SJSA1 (cell line): ENCODE measurements around the gene CETP. TPM values are rescaled to one million over a fixed set of nuclear protein-coding genes. Genes with fewer than 3 reads are reported as not detected.
A peak's percentile ranks its signal among the peaks of the same experiment; 100 is the strongest.

Experiments
- DNase-seq, 2 experiments: peaks; one replicate each; pipeline ENCODE4 v3.0.0-alpha.2; 2015 to 2020; ENCODE audit warnings: low spot score in 2 of 2, low read depth in 1 of 2
- H3K27ac ChIP-seq: fragments of 250-450 bp; sonication (Bioruptor Pico); 2 replicates; pipeline ENCODE4 v1.5.1; 2020; ENCODE audit warnings: mild to moderate bottlenecking, moderate library complexity
- H3K27me3 ChIP-seq: fragments of 250-450 bp; sonication (Bioruptor Pico); replicated peaks from 2 replicates; pipeline ENCODE4 v1.5.1; 2020; ENCODE audit warnings: mild to moderate bottlenecking, moderate library complexity
- H3K36me3 ChIP-seq: fragments of 250-450 bp; sonication (Bioruptor Pico); 2 replicates; pipeline ENCODE4 v1.5.1; 2020; ENCODE audit warnings: mild to moderate bottlenecking
- H3K4me1 ChIP-seq: fragments of 250-450 bp; sonication (Bioruptor Pico); replicated peaks from 2 replicates; pipeline ENCODE4 v1.6.1; 2021; ENCODE audit warnings: mild to moderate bottlenecking
- H3K4me3 ChIP-seq: fragments of 250-450 bp; sonication (Bioruptor Pico); 2 replicates; pipeline ENCODE4 v1.5.1; 2020; ENCODE audit warnings: mild to moderate bottlenecking
- H3K9me3 ChIP-seq: fragments of 250-450 bp; sonication (Bioruptor Pico); replicated peaks from 2 replicates; pipeline ENCODE4 v1.5.1; 2020; ENCODE audit warnings: mild to moderate bottlenecking
- total RNA-seq: library from RNA; depleted of rRNA; stranded (reverse); fragments of >200 nt; shearing (Covaris generic); gene quantifications from 2 replicates; pipeline ENCODE4 v1.2.3, GENCODE V29; 2014; rRNA removed

The CETP gene
- 0.08 TPM in 1 of 2 replicates, not detected in the other for total RNA-seq

- Histone ChIP-seq H3K27ac (no peak within 1 kb of the TSS), H3K4me3 (no peak within 1 kb of the TSS), H3K9me3 (no peaks in the 10 kb centered on the region), H3K36me3 (no peaks in the 10 kb centered on the region), H3K27me3 (no peaks in the 10 kb centered on the region), H3K4me1 (peaks cover 15% of the 10 kb centered on the region)
- no peak for DNase-seq
Measured at GRCh38 chr16:56961851-56962281, at the start of gene CETP. Gene CETP (plus strand): TSS chr16:56961950. CDS start chr16:56961980, 30 bp downstream.

DNA sequence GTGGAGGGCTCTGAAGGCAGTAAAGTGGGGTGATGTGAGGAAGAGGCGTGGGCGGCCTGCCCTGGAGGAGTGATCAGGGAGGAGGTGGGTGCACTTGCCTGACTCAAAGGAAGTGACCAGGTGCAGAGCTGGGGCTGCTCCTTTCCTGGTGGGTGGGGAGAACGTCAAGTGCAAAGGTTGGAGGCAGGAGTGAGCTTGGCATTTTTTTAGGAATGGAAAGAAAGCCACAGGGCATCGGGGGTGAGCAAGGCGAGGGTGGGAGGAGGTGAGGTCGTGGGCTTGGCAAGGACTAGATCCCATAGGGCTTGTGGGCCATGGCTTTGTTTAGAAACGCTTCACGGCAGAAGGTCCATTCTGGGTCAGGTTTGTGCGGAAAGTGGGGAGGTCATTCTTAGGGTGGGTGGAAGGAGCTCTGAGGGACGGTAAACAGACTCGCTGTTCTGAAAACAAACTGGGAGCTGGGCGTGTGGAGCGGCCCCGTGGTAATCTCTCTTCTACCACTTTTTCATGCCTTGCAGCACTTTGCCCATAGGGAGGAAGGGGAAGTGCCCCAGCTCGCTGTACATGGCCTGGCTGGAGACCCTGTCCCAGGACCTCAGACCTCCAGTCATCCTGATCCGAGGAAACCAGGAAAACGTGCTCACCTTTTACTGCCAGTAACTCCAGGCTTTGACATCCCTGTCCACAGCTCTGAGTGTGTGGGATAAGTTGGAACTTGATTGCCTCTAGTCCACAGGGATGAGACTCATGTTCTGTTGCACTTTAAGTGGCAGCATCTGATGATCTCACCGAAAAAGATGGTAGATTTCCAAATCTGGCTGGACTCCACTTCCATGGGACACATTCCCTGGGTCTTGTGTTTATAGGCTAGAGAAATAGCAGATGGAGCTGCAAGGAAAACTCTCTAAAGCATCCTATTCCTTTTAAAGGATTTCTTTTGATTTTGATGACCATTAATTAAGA, 48.7 kb upstream of the CETP start:
- H3K27ac ChIP-seq, result no peak overlapping the region
- H3K27me3 ChIP-seq, result no peaks in the 10 kb centered on the region
- H3K9me3 ChIP-seq, result no peaks in the 10 kb centered on the region
- peaks cover 51% of the 10 kb centered on the region for H3K4me1 ChIP-seq
- H3K4me3 ChIP-seq, result no peak overlapping the region
- H3K36me3 ChIP-seq, result no peaks in the 10 kb centered on the region
- DNase-seq, result no peak

DNA sequence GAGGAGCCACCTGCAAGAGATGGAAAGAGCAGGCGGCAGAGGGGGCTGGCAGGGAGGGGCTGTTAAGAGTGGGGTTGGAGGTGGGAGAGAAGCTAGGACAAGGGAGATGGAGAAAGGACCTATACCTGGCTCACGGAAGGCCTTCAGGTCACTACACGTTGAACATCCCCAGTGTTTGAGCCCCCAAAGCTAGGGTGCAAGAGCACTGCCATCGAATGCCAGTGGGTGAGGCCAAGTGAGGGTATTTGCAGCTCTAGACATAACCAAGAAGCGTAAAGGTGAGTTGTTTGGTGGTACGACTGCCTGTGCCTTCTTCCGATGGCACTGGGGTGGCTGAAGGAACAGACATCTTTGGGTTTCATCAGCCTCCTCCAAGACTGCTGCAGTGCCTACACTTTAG, 46.9 kb upstream of the CETP start:
- Histone ChIP-seq H3K4me3 (no peak overlapping the region), H3K27ac (no peak overlapping the region), H3K27me3 (no peaks in the 10 kb centered on the region), H3K9me3 (no peaks in the 10 kb centered on the region), H3K4me1 (peaks cover 46% of the 10 kb centered on the region), H3K36me3 (no peaks in the 10 kb centered on the region)
- DNase-seq, result no peak

DNA sequence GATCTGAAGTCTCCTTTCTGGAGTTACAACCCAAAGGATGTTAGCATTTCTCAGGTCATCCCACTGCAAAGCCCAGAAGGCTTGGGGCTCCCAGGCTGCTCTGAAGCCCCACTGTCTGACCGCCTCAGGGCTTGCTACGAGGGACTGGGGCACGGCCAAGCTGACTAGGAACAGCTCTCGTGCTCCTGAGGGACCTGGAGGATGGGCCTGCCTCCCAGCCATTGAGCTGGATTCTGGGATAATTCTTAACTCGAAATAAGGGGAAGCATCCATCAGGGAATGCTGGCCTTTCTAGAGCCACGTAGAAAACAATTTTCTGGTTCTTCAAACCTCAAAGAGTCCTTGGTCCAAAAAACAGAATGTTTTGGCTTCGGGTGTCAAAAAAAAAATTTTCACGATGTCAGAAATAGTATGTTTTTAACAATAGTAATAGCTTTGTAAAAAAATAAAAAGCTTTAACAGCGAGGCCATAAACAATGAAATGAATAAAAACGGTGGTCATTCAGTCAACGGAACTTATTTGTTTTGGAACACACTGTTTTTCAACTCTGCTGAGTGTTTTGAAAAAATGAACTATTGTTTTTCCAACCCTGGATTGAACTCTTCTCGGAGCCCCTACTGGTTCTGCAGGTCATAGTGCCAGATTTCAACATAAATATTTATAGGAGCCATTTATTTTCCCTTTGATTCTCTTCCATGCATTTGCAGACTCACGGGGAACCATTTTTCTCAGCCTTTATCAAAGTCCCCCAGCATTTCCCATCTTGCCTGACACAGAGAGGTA, 46.2 kb upstream of the CETP start:
- Histone ChIP-seq H3K9me3 (no peaks in the 10 kb centered on the region), H3K27me3 (no peaks in the 10 kb centered on the region), H3K36me3 (no peaks in the 10 kb centered on the region), H3K4me3 (no peak overlapping the region), H3K27ac (no peak overlapping the region), H3K4me1 (peaks cover 39% of the 10 kb centered on the region)
- peak in 1 of 2 experiments; percentile 24 for DNase-seq

DNA sequence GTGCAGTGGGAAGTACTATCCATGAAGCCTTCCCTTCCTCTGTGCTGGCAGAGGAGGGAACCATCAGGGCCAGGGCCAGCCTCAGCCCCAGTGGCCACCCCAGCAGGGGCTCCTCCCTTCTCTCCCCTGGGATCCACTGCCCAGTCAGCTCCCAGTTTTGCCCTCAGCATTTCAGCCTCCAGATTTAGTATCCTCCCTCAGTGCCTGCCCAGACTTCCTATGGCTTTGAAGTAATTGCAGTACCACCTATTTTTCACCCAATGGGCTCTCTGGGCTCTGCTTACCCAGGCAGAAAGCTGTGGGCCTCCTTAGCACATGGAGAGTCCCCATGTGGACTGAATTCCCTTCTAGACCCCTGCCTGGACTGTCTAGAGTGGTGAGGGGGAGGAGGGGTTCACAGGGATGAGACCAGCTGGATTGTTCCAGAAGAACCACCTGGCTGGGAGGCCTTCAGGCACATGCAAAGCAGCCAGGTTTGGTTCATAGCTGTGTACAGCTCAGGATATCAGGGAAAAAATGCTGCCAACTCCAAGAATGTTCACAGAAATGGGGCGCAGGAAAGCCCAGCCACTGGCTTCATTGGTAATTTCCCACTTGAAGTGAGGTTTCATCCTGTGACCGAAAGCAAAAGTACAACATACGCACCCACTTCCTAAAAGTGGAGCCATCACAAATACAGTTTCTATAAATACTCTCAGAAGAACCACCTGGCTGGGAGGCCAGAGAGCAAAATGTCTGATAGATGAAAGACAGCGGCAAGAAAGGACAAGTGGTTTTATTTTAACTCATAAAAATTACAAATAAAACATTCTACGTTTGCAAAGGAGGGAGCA, 45.0 kb upstream of the CETP start:
- Histone ChIP-seq H3K4me3 (no peak overlapping the region), H3K36me3 (no peaks in the 10 kb centered on the region), H3K9me3 (no peaks in the 10 kb centered on the region), H3K4me1 (peaks cover 27% of the 10 kb centered on the region), H3K27me3 (no peaks in the 10 kb centered on the region), H3K27ac (no peak overlapping the region)
- DNase-seq, result no peak

GRCh38 chr16:56918467-56919012, 43.2 kb upstream of the CETP start:
- Histone ChIP-seq H3K4me1 (peaks cover 13% of the 10 kb centered on the region), H3K4me3 (no peak overlapping the region)
- no peak for DNase-seq

GRCh38 chr16:56919099-56919800, 42.5 kb upstream of the CETP start:
- Histone ChIP-seq H3K27me3 (no peaks in the 10 kb centered on the region), H3K4me1 (peaks cover 13% of the 10 kb centered on the region), H3K4me3 (no peak overlapping the region), H3K9me3 (no peaks in the 10 kb centered on the region), H3K36me3 (no peaks in the 10 kb centered on the region), H3K27ac (no peak overlapping the region)
- no peak for DNase-seq

More at GRCh38 chr16:56918467-56919012, 43.2 kb upstream of the CETP start:
- Histone ChIP-seq H3K36me3 (no peaks in the 10 kb centered on the region), H3K9me3 (no peaks in the 10 kb centered on the region), H3K27ac (no peak overlapping the region), H3K27me3 (no peaks in the 10 kb centered on the region)

DNA sequence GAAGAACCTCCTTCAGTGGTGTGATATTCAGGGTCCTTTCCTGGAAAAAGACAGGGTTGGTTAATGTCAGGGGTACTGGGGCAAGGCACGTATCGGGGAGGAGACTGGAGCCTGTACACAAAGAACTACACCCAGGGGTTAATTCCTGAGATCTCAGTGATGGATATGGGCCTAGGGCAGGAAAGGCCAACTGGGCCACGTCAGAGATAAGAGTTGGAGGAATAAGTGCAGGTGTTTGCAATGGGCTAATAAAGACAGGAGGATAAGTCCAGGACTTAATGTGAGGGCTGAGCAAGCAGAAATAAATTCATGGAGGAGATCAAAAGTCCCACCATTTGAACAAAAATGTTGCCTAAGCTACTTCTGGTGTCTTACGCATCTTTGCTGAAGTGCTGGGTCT, 40.2 kb upstream of the CETP start:
- Histone ChIP-seq H3K9me3 (no peaks in the 10 kb centered on the region), H3K4me3 (no peak overlapping the region), H3K36me3 (no peaks in the 10 kb centered on the region), H3K27ac (no peak overlapping the region), H3K27me3 (no peaks in the 10 kb centered on the region), H3K4me1 (no peaks in the 10 kb centered on the region)
- DNase-seq, result no peak

- H3K4me1 ChIP-seq, result no peaks in the 10 kb centered on the region
- H3K4me3 ChIP-seq, result no peak overlapping the region
- no peaks in the 10 kb centered on the region for H3K27me3 ChIP-seq
- DNase-seq, result no peak
- no peak overlapping the region for H3K27ac ChIP-seq
- H3K36me3 ChIP-seq, result no peaks in the 10 kb centered on the region
- H3K9me3 ChIP-seq, result no peaks in the 10 kb centered on the region
Measured at GRCh38 chr16:56923481-56924091, 38.2 kb upstream of the CETP start.

- Histone ChIP-seq H3K27me3 (no peaks in the 10 kb centered on the region), H3K9me3 (no peaks in the 10 kb centered on the region), H3K4me1 (peaks cover 6% of the 10 kb centered on the region), H3K27ac (no peak overlapping the region), H3K36me3 (peaks cover 6% of the 10 kb centered on the region), H3K4me3 (no peak overlapping the region)
- no peak for DNase-seq
Measured at GRCh38 chr16:56927471-56927870, 34.3 kb upstream of the CETP start.

- H3K4me3 ChIP-seq, result no peak overlapping the region
- H3K9me3 ChIP-seq, result no peaks in the 10 kb centered on the region
- H3K27me3 ChIP-seq, result no peaks in the 10 kb centered on the region
- no peak for DNase-seq
- no peak overlapping the region for H3K27ac ChIP-seq
- peaks cover 23% of the 10 kb centered on the region for H3K36me3 ChIP-seq
- peaks cover 18% of the 10 kb centered on the region for H3K4me1 ChIP-seq
Measured at GRCh38 chr16:56929639-56930038, 32.1 kb upstream of the CETP start.

- Histone ChIP-seq H3K27me3 (no peaks in the 10 kb centered on the region), H3K4me3 (no peak overlapping the region), H3K4me1 (peaks cover 18% of the 10 kb centered on the region), H3K27ac (no peak overlapping the region), H3K9me3 (no peaks in the 10 kb centered on the region), H3K36me3 (peaks cover 33% of the 10 kb centered on the region)
- no peak for DNase-seq
Measured at GRCh38 chr16:56930486-56931270, 31.1 kb upstream of the CETP start.
